Measurements from ENCODE around the gene GDF11.
A peak's percentile ranks its signal among the peaks of the same experiment; 100 is the strongest.

GDF11 gene

DNA sequence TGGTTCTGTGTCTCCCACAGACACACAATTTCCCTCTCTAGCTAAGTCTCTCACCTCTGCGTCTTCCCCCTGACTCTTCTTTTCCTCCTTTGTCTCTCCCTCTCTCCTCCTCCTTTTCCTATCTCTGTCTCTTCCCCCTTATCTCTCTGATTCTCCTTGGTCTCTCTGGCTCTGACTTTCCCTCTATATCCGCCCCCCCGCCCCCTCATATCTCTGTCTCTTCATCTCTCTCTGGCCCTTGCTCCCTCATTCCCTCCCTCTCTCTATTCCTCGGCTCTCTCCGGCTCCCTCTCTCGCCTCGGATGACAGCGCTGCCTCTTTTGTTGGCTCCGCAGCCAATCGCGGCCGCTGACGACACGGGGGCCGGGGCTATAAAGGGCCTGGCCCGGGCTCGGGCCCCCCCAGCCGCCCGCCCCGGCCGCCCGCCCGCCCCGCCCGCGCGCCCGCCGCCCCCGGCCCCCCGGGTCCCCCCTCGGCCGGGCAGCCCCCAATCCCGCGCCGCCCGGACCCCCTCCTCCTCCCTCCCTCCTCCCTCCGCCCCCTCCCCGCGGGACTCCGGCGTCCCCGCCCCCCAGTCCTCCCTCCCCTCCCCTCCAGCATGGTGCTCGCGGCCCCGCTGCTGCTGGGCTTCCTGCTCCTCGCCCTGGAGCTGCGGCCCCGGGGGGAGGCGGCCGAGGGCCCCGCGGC lies at the start of gene GDF11:
Gene GDF11, plus strand, starts transcription at position 404 of the 687 bp plus-strand sequence. Its CDS starts 195 bp downstream, at position 599.
- peak; percentile 61 for DNase-seq

- DNase-seq, result no peak
These were observed 49.4 kb upstream of the GDF11 start for GRCh38 chr12:55693323-55694187.

GRCh38 chr12:55694188-55694515 lies 48.8 kb upstream of the GDF11 start:
- DNase-seq, result no peak

DNA sequence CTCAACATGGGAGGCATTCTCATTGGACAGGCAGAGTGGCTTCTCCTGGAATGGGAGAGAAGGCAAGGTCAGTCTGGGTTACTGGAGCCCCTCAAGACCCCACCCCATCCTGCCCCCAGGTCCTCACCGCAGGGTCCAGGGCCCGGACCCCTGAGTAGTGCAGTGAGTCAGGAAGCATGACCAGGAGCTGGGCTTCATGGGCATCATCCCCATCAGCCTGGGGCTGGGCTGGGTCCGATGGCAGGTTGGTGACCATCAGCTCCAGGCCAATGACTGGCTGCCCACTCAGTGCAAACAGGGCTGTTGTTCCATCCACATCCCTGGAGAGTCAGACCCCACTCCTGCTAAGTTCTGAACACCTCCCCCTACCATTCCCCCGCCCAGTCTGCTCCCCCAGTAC lies 48.3 kb upstream of the GDF11 start:
- no peak for DNase-seq

DNA sequence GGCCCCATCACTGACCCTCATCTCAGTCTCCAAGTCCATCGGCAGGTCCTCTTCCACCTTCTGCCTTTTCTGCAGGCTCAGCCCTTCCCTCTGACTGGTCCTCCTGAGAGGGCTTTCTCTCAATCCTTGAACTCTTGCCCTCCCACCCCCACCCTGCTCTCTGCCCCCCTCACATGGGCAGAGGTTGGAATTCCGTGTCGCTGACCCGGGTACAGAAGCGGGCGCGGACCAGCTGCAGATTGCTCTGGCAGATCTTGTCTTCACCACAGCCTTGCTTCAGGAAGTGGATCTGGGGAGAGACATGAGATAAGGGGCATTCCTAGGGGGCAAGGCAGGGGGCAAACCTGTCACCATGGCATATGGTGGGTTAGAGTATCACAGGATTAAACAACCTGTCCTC lies 47.6 kb upstream of the GDF11 start:
- DNase-seq, result no peak

DNA sequence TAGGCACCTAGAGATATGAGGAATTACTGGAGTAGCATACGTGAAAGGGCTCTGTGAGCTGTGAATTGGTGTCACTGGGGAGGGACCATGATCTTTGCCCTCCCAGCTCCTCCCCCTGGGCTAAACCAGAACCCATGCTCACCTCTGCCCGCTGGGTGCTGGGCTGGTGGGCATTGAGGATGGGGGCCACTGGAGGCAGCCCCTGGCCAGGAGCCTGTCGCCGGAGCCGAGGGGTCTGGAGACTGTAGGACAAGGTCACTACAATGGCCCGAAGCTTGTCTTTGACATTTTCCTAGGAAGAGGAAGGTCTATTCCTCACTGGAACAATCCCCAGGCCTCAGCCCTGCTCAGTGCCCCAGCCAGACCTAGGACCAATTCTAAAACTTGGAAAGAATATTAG lies 46.8 kb upstream of the GDF11 start:
- DNase-seq, result no peak

DNA sequence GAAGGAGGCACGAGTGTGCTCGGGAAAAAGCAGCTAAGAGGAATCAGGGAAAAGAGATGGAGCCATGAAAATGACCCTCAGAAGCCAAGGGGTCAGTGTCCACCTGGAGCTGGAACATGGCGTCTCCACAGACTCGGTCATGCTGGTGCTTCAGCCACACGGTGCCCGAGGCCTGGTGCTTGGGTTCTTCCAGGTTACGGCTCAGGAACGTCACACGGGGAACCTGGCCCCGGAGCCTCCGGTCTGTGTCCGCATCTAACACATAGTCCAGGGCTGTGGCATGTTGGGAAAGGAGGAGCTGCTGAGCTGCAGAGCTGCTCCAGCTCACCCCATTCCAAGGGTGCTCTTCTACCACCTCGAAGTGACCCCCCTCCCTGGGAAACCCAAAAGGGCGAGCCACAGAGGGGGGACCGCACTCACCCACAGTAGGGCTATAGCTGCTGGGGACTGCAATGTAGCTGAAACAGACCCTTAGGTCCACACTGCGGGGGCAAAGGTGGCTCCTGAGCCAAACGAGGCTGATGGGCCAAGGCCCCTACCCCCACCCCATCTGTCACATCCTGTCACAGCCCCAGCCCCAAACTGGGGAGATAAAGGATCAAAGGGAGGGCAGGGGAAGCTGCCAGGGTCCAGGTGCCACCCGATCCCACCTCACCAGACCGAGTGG lies 46.0 kb upstream of the GDF11 start:
- no peak for DNase-seq

GRCh38 chr12:55697686-55698085 lies 45.2 kb upstream of the GDF11 start:
- no peak for DNase-seq

DNA sequence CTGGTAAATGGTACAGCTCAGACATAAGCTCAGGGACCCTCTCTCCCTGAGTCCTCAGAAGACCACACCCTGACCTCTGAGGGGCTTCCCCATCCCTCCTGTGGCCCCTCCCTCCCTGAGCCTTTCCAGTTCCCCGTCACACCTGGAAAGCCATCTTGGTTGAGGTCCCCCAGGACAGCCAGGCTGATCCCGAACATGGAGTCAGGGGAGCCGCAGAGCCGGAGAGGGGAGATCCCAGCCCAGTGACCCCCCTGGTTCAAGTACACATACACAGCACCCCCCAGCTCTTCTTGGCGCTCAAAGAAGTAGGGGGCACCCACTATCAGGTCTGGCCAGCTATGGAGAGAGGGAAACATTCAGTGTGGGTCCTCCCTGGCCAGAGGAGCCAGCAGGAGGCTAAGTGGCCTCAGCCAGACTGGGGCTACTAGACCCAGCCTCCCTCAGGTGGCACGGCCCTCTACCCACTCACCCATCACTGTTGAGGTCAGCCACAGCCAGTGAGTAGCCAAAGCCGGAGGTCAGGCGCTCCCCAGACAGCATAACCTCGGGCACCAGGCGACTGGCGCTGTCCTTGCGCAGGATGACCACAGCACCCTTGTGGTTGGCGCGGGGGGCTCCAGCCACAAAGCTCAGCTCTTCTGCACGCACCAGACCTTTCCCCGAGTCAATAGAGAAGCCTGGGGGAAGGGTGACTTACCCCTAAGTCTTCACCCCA lies 44.5 kb upstream of the GDF11 start:
- no peak for DNase-seq

GRCh38 chr12:55698965-55699364 lies 44.0 kb upstream of the GDF11 start:
- DNase-seq, result no peak

- DNase-seq, result no peak
These were observed 43.4 kb upstream of the GDF11 start for GRCh38 chr12:55699471-55700055.

GRCh38 chr12:55700255-55701018 lies 42.5 kb upstream of the GDF11 start:
- peak; percentile 63 for DNase-seq

DNA sequence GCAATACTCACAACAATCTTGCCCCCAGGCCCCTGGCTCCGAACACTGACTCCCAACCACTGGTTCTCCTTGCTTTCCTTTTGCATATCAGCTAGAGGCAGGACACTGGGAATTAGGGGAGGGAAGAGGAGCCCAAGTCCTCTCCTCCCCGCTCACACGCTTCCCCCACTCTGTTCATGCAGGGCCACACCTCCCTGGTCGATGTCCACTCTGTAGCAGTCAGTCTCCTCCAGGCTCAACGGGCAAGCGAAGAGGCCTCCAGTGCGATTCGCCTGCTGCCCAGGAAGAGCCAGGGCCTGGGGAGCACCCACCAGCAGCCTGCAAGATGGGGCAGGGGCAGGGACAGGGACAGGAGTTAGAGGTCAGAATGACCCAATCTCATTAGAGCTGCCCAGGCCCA lies 40.1 kb upstream of the GDF11 start:
- DNase-seq, result no peak

DNA sequence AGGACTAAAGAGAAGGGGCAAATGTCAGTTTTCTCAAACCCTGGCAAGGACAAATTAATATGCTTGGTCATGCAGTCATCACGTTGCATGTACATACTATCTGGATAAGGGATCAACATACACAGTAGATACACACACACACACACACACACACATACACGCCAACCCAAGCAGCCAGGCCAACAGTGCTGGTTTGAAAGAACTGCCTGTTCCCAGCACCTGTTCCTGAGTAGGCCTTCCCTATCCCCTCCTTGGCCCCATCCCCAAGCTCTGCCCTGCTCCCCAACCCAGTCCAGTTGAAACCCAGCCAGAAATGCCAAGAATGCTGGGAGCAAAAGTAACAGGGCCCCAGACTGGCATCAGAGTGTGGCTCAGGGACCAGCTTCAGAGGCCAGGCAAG lies 39.6 kb upstream of the GDF11 start:
- DNase-seq, result no peak

- DNase-seq, result no peak
These were observed 38.8 kb upstream of the GDF11 start for GRCh38 chr12:55703901-55704761.

- no peak for DNase-seq
These were observed 37.9 kb upstream of the GDF11 start for GRCh38 chr12:55704824-55705718.

GRCh38 chr12:55705782-55706402 lies 37.0 kb upstream of the GDF11 start:
- DNase-seq, result no peak

GRCh38 chr12:55706568-55707218 lies 36.2 kb upstream of the GDF11 start:
- no peak for DNase-seq

- no peak for DNase-seq
These were observed 35.7 kb upstream of the GDF11 start for GRCh38 chr12:55707219-55707671.

All from T1000 (cell line).